ENCODE data around the gene FOXN4.

The FOXN4 gene

DNA sequence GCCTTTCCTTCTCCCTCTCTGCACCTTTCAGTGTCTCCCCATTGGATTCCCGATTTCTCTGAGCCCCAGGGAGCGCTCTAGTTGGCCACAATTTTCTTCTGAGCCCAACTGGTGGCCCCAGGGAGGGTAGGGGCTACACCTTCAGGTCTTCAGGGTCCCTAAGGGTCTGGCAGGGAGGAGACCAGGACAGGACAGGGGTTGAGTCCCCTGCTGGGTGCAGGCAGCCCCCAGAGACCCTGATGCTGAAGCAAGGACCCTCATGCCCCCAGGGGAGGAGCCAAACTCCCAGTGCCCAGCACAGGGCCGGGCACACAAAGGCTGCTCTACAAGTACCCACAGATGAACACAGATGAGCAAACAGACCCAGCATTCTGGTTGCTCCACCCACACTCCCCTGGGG is 12.7 kb downstream of the FOXN4 start:
- H3K4me3 ChIP-seq (ENCODE audit: low read length), result no peak overlapping the region
- TF ChIP-seq, protein P1, sequence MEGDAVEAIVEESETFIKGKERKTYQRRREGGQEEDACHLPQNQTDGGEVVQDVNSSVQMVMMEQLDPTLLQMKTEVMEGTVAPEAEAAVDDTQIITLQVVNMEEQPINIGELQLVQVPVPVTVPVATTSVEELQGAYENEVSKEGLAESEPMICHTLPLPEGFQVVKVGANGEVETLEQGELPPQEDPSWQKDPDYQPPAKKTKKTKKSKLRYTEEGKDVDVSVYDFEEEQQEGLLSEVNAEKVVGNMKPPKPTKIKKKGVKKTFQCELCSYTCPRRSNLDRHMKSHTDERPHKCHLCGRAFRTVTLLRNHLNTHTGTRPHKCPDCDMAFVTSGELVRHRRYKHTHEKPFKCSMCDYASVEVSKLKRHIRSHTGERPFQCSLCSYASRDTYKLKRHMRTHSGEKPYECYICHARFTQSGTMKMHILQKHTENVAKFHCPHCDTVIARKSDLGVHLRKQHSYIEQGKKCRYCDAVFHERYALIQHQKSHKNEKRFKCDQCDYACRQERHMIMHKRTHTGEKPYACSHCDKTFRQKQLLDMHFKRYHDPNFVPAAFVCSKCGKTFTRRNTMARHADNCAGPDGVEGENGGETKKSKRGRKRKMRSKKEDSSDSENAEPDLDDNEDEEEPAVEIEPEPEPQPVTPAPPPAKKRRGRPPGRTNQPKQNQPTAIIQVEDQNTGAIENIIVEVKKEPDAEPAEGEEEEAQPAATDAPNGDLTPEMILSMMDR (conservative IDR thresholded peaks at IDR 0.05; ENCODE audit: low read depth, low read length), result no peak
- DNase-seq (ENCODE audit: low read depth), result no peak

DNA sequence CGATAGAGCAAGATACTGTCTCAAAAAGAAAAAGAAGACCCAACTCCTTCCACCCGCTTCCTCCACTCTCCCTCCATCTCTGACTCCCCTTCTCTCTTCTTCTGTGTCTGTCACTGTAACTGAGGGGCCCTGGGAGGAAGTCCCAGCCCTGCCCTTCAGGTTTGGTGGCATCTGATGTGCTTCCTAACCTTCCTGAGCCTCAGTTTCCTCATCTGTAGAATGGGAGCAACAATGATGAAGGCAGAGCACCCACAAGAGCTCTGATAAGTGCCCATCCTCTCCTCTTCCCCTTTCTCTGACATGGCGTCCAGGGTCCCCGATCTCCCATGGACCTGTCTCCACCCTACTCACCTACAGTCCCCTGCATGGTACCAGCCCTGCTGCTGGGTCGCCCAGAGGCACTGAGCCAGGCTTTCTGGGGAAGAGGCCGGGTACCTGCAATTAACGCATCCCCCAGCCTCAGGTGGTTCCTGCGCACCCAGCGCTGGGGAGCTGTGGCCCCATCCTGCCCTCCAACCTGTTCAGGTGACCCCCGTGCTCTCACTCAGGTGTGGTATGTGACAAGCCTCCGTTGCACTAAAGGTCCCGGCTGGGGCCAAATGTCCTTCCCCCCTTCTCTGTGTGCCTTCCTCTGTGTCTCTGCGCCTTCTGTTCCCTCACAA is 13.2 kb downstream of the FOXN4 start:
- DNase-seq (ENCODE audit: low read depth), result no peak
- TF ChIP-seq, protein P1 (conservative IDR thresholded peaks at IDR 0.05; ENCODE audit: low read depth, low read length), result no peak
- H3K4me3 ChIP-seq (ENCODE audit: low read length), result no peak overlapping the region

DNA sequence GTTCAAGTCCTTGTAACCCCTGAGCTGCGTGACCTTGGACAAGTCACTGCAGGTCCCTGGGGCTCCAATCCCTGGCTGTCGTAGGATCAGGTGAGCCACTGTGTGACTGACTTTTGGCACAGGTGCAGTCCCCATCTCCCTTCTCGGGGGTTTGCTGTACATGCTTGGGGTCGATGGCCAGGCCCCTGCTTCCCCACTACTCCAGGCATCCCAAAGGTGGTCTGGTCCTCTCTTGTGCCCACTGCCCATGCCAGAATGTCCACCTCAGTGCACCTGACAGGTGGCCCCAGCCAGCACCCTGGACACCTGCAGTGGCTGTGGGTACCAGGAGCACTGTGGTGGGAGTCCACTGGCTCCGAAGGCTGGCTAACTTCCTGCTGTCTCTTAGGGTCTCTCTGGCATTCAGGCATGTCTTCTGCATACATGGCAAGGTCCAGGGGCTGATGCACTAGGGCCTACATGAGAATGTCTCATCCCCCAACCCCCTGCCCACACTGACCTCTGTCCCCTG is 14.7 kb downstream of the FOXN4 start:
- no peak overlapping the region for H3K4me3 ChIP-seq (ENCODE audit: low read length)
- no peak for DNase-seq (ENCODE audit: low read depth)
- TF ChIP-seq, protein P1 (conservative IDR thresholded peaks at IDR 0.05; ENCODE audit: low read depth, low read length), result no peak

DNA sequence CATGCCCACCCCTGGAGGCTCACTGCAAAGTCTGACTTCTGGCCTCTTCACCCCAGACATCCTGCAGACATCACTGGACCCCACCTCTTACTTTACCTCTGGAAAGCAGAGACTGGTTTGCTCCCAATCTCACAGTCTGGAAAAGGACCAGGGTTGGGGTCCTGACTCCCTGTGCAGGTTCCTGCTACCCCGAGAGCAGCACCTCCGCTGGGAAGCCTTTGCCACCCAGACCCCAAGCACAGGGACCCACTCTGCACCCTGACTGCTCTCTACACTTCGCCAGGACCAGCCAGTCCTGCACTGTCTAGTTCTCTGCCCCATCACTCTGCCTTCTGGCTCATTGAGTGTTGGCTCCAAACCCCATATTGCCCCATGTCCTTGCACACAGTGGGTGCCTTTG is 16.0 kb downstream of the FOXN4 start:
- TF ChIP-seq, protein P1 (conservative IDR thresholded peaks at IDR 0.05; ENCODE audit: low read depth, low read length), result no peak
- no peak overlapping the region for H3K4me3 ChIP-seq (ENCODE audit: low read length)
- no peak for DNase-seq (ENCODE audit: low read depth)

DNA sequence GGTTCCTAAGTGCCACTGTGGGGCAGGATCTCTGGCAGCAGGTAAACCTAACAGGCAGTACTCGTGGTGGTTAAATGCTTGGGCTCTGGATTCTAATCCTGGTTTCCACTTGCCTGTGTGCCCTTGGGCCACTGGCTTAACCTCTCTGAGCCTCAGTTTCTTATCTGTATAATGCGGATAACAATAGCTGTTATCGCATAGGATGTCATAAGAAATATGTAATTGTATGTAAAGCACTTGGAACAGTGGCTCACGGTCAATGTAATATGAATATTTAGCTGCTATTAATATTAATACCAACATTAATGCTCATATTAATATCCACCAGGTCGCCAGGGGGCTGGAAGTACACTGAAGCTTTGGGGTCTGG is 16.8 kb downstream of the FOXN4 start:
- no peak for DNase-seq (ENCODE audit: low read depth)
- TF ChIP-seq, protein P1 (conservative IDR thresholded peaks at IDR 0.05; ENCODE audit: low read depth, low read length), result no peak
- no peak overlapping the region for H3K4me3 ChIP-seq (ENCODE audit: low read length)

DNA sequence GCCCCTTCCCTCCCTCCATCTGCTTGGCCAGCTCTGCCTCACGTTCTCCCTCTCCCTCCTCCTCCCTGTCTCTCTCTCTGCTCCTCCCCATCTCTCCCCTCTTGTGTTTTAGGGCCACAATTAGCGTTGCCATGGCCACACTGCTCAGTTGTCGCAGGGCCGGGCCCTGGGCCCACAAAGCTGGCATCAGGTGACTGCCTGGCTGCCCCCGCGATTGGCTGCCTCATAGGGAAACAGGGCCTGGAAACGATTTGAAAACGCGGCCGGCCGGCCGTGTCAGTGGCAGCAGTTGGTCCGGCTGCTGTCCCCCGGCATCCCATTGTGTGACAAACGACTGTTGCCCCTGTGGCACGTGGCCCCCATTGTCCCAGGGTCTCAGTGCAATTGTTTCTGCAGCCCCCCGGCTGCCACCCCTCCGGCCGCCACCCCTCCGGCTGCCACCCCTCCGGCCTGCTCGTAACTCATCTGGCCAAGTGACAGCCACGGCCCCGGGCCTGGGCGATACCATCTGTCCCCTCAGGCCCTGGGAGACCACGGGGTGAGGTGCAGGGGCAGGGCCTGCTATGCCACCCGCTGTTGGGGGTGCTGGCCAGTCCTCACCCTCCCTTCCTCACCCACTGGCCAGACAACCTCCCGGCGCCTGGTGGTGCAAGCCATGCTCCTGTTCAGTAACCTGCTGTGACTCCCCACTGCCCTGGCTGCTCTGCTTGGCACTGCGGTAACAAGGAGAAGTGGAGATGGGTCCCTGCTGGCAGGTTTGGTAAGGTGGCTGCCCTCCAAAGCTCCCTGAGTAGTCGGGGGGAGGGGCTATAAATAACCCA is 17.4 kb downstream of the FOXN4 start:
- peak; percentile 60 for DNase-seq (ENCODE audit: low read depth)
- H3K4me3 ChIP-seq (ENCODE audit: low read length), result peak overlapping the region; percentile 23
- TF ChIP-seq, protein P1 (conservative IDR thresholded peaks at IDR 0.05; ENCODE audit: low read depth, low read length), result no peak
